HepG2 (cell line): ENCODE results near the gene BRI3BP. TPM values are rescaled to one million over a fixed set of nuclear protein-coding genes. Genes with fewer than 3 reads are reported as not detected.

Experiments
- AKNA ChIP-seq: sonication (generic); formaldehyde crosslinking; IDR thresholded peaks from 2 replicates; pipeline ENCODE4 v1.4.0; 2020; ENCODE audit warnings: missing genetic modification reagents, borderline replicate concordance
- GABPA ChIP-seq, 2 experiments: IDR thresholded peaks; 2 replicates each; pipeline ENCODE4 v1.6.1; 2011 to 2016; ENCODE audit warnings: low read depth in 2 of 2, low read length in 1 of 2, missing biosample characterization in 1 of 2, missing genetic modification characterization in 1 of 2
- HMGXB4 ChIP-seq, 2 experiments: sonication (generic) in 1 of 2; formaldehyde crosslinking in 1 of 2; IDR thresholded peaks; 2 replicates each; pipeline versions ENCODE4 v1.4.0 to v1.6.1; 2018 to 2020; ENCODE audit warnings: missing genetic modification reagents in 2 of 2, borderline replicate concordance in 1 of 2, low read depth in 1 of 2, mild to moderate bottlenecking in 1 of 2, missing biosample characterization in 1 of 2
- HOXA7 ChIP-seq: sonication (generic); formaldehyde crosslinking; IDR thresholded peaks from 2 replicates; pipeline ENCODE4 v1.8.1; 2022; ENCODE audit warnings: mild to moderate bottlenecking, missing genetic modification reagents, moderate library complexity
- ISL2 ChIP-seq: sonication (generic); formaldehyde crosslinking; IDR thresholded peaks from 2 replicates; pipeline ENCODE4 v1.5.0; 2020; ENCODE audit warnings: missing genetic modification reagents
- ONECUT2 ChIP-seq: sonication (generic); formaldehyde crosslinking; IDR thresholded peaks from 2 replicates; pipeline ENCODE4 v1.4.0; 2020; ENCODE audit warnings: missing genetic modification reagents
- SIX4 ChIP-seq: sonication (generic); formaldehyde crosslinking; IDR thresholded peaks from 2 replicates; pipeline ENCODE4 v1.4.0; 2020; ENCODE audit warnings: missing genetic modification reagents
- SRSF1 ChIP-seq: fragments of 200-400 bp; formaldehyde crosslinking; optimal IDR thresholded peaks from 2 replicates; pipeline ENCODE3; 2017; ENCODE audit warnings: mild to moderate bottlenecking, low read depth, low read length, moderate library complexity
- TP53 ChIP-seq: sonication (generic); formaldehyde crosslinking; conservative IDR thresholded peaks from 2 replicates; pipeline ENCODE4 v1.4.0; 2020; ENCODE audit warnings: missing genetic modification reagents
- ZNF274 ChIP-seq: sonication (generic); formaldehyde crosslinking; IDR thresholded peaks from 2 replicates; pipeline ENCODE4 v1.5.1; 2020; ENCODE audit warnings: mild to moderate bottlenecking, missing genetic modification reagents
- ZNF383 ChIP-seq: sonication (generic); formaldehyde crosslinking; IDR thresholded peaks from 2 replicates; pipeline ENCODE4 v1.4.0; 2020; ENCODE audit warnings: missing genetic modification reagents, mild to moderate bottlenecking, borderline replicate concordance
- ZNF543 ChIP-seq: sonication (generic); formaldehyde crosslinking; IDR thresholded peaks from 2 replicates; pipeline ENCODE4 v1.4.0; 2020; ENCODE audit warnings: mild to moderate bottlenecking, missing genetic modification reagents
- polyA plus RNA-seq, 8 experiments: library from polyadenylated mRNA; depleted of rRNA in 3 of 8; stranded (reverse) in 7 of 8; unstranded in 1 of 8; fragments of >200 nt; fragmentation: Illumina TruSeq in 4 of 8; extraction: Trizol in 4 of 8; gene quantifications; 2 replicates each; pipeline versions ENCODE4 v1.2.1 to v1.2.3, GENCODE V29; 2011 to 2016; ENCODE audit warnings: low read depth in 4 of 8, missing spikeins in 1 of 8, mixed read lengths in 1 of 8; ENCODE audit not compliant: insufficient read depth in 1 of 8
- total RNA-seq, 5 experiments: library from RNA; depleted of rRNA; stranded (reverse); fragments of >200 nt; fragmentation: Illumina TruSeq; extraction: Trizol; gene quantifications; 2 replicates each; pipeline ENCODE4 v1.2.3, GENCODE V29; 2016; ENCODE audit warnings: low read depth in 1 of 5
- TF ChIP-seq, protein P1 (sequence below): sonication (generic); formaldehyde crosslinking; IDR thresholded peaks from 2 replicates; pipeline ENCODE4 v1.4.0; 2020; ENCODE audit warnings: missing genetic modification reagents
- TF ChIP-seq, protein P2 (sequence below): sonication (generic); formaldehyde crosslinking; IDR thresholded peaks from 2 replicates; pipeline ENCODE4 v1.5.1; 2020; ENCODE audit warnings: missing genetic modification reagents, mild to moderate bottlenecking, borderline replicate concordance
- TF ChIP-seq, protein P3 (sequence below): sonication (generic); formaldehyde crosslinking; conservative IDR thresholded peaks from 2 replicates; pipeline ENCODE4 v1.4.0; 2020; ENCODE audit warnings: missing genetic modification reagents

The BRI3BP gene
- total and polyA plus RNA-seq, 2 of the 13 experiments (the other 11 are each of a cell fraction or from before 2014, with no cell fraction given) = 7.5 to 21.1 TPM

DNA sequence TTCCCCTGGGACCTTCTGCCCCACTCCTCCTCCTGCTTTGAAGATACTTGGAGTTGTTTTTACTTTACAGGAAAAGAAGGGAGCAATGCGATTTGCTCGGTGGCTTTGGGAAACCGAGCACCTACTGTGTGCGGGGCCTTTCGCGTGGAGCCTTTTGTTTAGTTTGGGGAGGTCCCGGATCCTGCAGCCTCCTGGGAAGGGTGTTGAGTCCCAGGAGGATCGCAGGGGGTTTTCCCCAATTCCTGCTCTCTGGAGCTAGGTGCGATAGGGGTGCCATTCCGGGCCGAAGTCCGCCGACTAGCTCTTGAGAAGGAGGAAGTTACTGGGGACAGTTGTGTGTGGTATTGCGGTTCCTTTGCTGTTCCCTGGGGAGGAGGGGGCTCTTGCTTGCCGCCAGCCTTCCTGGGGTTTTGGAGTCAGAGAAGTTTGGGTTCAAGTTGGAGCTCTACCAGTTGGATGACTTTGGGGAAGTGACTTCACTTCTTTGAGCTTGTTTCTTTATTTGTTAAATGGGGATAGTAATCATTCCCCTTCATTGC, 1.1 kb downstream of the BRI3BP start (continued):
- TF ChIP-seq AKNA (CRISPR knock-in tag) (no peak), ZNF274 (no peak), ZNF383 (CRISPR knock-in tag) (no peak), GABPA (IDR thresholded peaks at IDR 0.05; ENCODE audit: low read depth, low read length) (no peak), GABPA (CRISPR knock-in tag; IDR thresholded peaks at IDR 0.05; ENCODE audit: low read depth) (no peak), HOXA7 (CRISPR knock-in tag) (no peak), ONECUT2 (CRISPR knock-in tag) (no peak), SIX4 (CRISPR knock-in tag) (no peak), TP53 (CRISPR knock-in tag) (no peak), SRSF1 (no peak), HMGXB4 (CRISPR knock-in tag; IDR thresholded peaks at IDR 0.05; ENCODE audit: borderline replicate concordance in 1 of 2, low read depth in 1 of 2) (no peak; a peak in 1 of 4 replicates), ISL2 (CRISPR knock-in tag) (peak; percentile 29; the same call in 1 of the 2 replicates), ZNF543 (no peak)
- TF ChIP-seq, protein P1, sequence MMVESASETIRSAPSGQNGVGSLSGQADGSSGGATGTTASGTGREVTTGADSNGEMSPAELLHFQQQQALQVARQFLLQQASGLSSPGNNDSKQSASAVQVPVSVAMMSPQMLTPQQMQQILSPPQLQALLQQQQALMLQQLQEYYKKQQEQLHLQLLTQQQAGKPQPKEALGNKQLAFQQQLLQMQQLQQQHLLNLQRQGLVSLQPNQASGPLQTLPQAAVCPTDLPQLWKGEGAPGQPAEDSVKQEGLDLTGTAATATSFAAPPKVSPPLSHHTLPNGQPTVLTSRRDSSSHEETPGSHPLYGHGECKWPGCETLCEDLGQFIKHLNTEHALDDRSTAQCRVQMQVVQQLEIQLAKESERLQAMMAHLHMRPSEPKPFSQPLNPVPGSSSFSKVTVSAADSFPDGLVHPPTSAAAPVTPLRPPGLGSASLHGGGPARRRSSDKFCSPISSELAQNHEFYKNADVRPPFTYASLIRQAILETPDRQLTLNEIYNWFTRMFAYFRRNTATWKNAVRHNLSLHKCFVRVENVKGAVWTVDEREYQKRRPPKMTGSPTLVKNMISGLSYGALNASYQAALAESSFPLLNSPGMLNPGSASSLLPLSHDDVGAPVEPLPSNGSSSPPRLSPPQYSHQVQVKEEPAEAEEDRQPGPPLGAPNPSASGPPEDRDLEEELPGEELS = no peak
- TF ChIP-seq, protein P2, sequence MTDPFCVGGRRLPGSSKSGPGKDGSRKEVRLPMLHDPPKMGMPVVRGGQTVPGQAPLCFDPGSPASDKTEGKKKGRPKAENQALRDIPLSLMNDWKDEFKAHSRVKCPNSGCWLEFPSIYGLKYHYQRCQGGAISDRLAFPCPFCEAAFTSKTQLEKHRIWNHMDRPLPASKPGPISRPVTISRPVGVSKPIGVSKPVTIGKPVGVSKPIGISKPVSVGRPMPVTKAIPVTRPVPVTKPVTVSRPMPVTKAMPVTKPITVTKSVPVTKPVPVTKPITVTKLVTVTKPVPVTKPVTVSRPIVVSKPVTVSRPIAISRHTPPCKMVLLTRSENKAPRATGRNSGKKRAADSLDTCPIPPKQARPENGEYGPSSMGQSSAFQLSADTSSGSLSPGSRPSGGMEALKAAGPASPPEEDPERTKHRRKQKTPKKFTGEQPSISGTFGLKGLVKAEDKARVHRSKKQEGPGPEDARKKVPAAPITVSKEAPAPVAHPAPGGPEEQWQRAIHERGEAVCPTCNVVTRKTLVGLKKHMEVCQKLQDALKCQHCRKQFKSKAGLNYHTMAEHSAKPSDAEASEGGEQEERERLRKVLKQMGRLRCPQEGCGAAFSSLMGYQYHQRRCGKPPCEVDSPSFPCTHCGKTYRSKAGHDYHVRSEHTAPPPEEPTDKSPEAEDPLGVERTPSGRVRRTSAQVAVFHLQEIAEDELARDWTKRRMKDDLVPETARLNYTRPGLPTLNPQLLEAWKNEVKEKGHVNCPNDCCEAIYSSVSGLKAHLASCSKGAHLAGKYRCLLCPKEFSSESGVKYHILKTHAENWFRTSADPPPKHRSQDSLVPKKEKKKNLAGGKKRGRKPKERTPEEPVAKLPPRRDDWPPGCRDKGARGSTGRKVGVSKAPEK = no peak
- TF ChIP-seq, protein P3, sequence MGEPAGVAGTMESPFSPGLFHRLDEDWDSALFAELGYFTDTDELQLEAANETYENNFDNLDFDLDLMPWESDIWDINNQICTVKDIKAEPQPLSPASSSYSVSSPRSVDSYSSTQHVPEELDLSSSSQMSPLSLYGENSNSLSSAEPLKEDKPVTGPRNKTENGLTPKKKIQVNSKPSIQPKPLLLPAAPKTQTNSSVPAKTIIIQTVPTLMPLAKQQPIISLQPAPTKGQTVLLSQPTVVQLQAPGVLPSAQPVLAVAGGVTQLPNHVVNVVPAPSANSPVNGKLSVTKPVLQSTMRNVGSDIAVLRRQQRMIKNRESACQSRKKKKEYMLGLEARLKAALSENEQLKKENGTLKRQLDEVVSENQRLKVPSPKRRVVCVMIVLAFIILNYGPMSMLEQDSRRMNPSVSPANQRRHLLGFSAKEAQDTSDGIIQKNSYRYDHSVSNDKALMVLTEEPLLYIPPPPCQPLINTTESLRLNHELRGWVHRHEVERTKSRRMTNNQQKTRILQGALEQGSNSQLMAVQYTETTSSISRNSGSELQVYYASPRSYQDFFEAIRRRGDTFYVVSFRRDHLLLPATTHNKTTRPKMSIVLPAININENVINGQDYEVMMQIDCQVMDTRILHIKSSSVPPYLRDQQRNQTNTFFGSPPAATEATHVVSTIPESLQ (CRISPR knock-in tag) = no peak
